HG03439 (cell line): Measurements from ENCODE around the gene KRTAP22-2.

Experiments used
- ATAC-seq: cut with Tn5 transposase; IDR thresholded peaks from one replicate; pipeline ENCODE4 v1.9.1; 2021; ENCODE audit warnings: mild to moderate bottlenecking, moderate library complexity; ENCODE audit not compliant: unreplicated experiment

The KRTAP22-2 gene

GRCh38 chr21:30590297-30590696 lies at the start of gene KRTAP22-2:
Gene KRTAP22-2 (minus strand): TSS chr21:30590397.
- ATAC-seq = no peak

GRCh38 chr21:30638686-30639085 lies 48.5 kb upstream of the KRTAP22-2 start:
- no peak for ATAC-seq

GRCh38 chr21:30634906-30635305 lies 44.7 kb upstream of the KRTAP22-2 start, which contains the start of gene KRTAP20-2:
Gene KRTAP20-2 (plus strand): TSS chr21:30635206. CDS start chr21:30635264, 58 bp downstream.
- ATAC-seq = no peak

- no peak for ATAC-seq
These were observed 39.0 kb upstream of the KRTAP22-2 start for GRCh38 chr21:30629200-30629599.

GRCh38 chr21:30628109-30628508 lies 37.9 kb upstream of the KRTAP22-2 start:
- ATAC-seq = no peak

GRCh38 chr21:30625449-30626165 lies 35.4 kb upstream of the KRTAP22-2 start:
- ATAC-seq = no peak

- ATAC-seq = no peak
These were observed 33.2 kb upstream of the KRTAP22-2 start for GRCh38 chr21:30623362-30623761.

- no peak for ATAC-seq
These were observed 30.3 kb upstream of the KRTAP22-2 start, which contains the start of gene KRTAP20-4 for GRCh38 chr21:30620522-30620921. Gene KRTAP20-4 (plus strand): TSS chr21:30620627.

- ATAC-seq = no peak
These were observed 29.9 kb upstream of the KRTAP22-2 start for GRCh38 chr21:30620080-30620479.

- no peak for ATAC-seq
These were observed 25.9 kb upstream of the KRTAP22-2 start, which contains the start of gene KRTAP20-1 for GRCh38 chr21:30616125-30616524. Gene KRTAP20-1 (plus strand): TSS chr21:30616425. CDS start chr21:30616455, 30 bp downstream.

GRCh38 chr21:30615199-30615598 lies 25.0 kb upstream of the KRTAP22-2 start:
- no peak for ATAC-seq

GRCh38 chr21:30613836-30614235 lies 23.6 kb upstream of the KRTAP22-2 start, which contains the start of gene KRTAP6-1:
Gene KRTAP6-1 (minus strand): TSS chr21:30613930. CDS start chr21:30613904, 26 bp downstream.
- no peak for ATAC-seq

- ATAC-seq = no peak
These were observed 21.9 kb upstream of the KRTAP22-2 start for GRCh38 chr21:30612132-30612531.

- ATAC-seq = no peak
These were observed 15.8 kb upstream of the KRTAP22-2 start for GRCh38 chr21:30605968-30606367.

- no peak for ATAC-seq
These were observed 10.6 kb upstream of the KRTAP22-2 start, which contains the start of gene KRTAP22-1 for GRCh38 chr21:30600787-30601186. Gene KRTAP22-1 (plus strand): TSS chr21:30601087.

- ATAC-seq = no peak
These were observed 8.6 kb upstream of the KRTAP22-2 start, which contains the start of gene KRTAP6-2 for GRCh38 chr21:30598802-30599201. Gene KRTAP6-2 (minus strand): TSS chr21:30598902. CDS start chr21:30598874, 28 bp downstream.

GRCh38 chr21:30592140-30592539 lies 1.9 kb upstream of the KRTAP22-2 start, which contains the start of gene KRTAP6-3:
Gene KRTAP6-3 (plus strand): TSS chr21:30592440. CDS start chr21:30592446, 6 bp downstream.
- no peak for ATAC-seq

- no peak for ATAC-seq
These were observed 7.3 kb downstream of the KRTAP22-2 start for GRCh38 chr21:30582870-30583269.

- no peak for ATAC-seq
These were observed 10.1 kb downstream of the KRTAP22-2 start for GRCh38 chr21:30580132-30580531.

- no peak for ATAC-seq
These were observed 10.9 kb downstream of the KRTAP22-2 start for GRCh38 chr21:30579346-30579745.

- ATAC-seq = no peak
These were observed 12.4 kb downstream of the KRTAP22-2 start for GRCh38 chr21:30577766-30578165.

GRCh38 chr21:30567617-30568016 lies 22.6 kb downstream of the KRTAP22-2 start:
- ATAC-seq = no peak
